ENCODE results near the gene ELL. TPM values are rescaled to one million over a fixed set of nuclear protein-coding genes. Genes with fewer than 3 reads are reported as not detected.

The ELL gene
- total and polyA plus RNA-seq, 9 of the 15 experiments (the other 6 are each of a cell fraction or from before 2014, with no cell fraction given) = 0.24 to 22.5 (median 4.1) TPM

- TF ChIP-seq SMAD4 (CRISPR knock-in tag; conservative IDR thresholded peaks at IDR 0.05) (peak; percentile 89), MYNN (IDR thresholded peaks at IDR 0.05) (no peak), MYNN (CRISPR knock-in tag; IDR thresholded peaks at IDR 0.05) (no peak), ZNF41 (CRISPR knock-in tag; conservative IDR thresholded peaks at IDR 0.05) (no peak), ZNF830 (CRISPR knock-in tag; IDR thresholded peaks at IDR 0.05) (no peak), BRF1 (IDR thresholded peaks at IDR 0.05; ENCODE audit: borderline replicate concordance, extremely low read depth, insufficient read length) (no peak), CUX1 (CRISPR knock-in tag; IDR thresholded peaks at IDR 0.05) (no peak), ZNF274 (IDR thresholded peaks at IDR 0.05; ENCODE audit: borderline replicate concordance, low read depth, low read length) (no peak), THRB (CRISPR knock-in tag; conservative IDR thresholded peaks at IDR 0.05) (peak; percentile 86), SMARCA5 (IDR thresholded peaks at IDR 0.05) (peak; percentile 11; the same call in 1 of the 2 replicates), ZNF507 (tag; conservative IDR thresholded peaks at IDR 0.05) (no peak)
- TF ChIP-seq, protein P1, sequence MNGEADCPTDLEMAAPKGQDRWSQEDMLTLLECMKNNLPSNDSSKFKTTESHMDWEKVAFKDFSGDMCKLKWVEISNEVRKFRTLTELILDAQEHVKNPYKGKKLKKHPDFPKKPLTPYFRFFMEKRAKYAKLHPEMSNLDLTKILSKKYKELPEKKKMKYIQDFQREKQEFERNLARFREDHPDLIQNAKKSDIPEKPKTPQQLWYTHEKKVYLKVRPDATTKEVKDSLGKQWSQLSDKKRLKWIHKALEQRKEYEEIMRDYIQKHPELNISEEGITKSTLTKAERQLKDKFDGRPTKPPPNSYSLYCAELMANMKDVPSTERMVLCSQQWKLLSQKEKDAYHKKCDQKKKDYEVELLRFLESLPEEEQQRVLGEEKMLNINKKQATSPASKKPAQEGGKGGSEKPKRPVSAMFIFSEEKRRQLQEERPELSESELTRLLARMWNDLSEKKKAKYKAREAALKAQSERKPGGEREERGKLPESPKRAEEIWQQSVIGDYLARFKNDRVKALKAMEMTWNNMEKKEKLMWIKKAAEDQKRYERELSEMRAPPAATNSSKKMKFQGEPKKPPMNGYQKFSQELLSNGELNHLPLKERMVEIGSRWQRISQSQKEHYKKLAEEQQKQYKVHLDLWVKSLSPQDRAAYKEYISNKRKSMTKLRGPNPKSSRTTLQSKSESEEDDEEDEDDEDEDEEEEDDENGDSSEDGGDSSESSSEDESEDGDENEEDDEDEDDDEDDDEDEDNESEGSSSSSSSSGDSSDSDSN (IDR thresholded peaks at IDR 0.05; ENCODE audit: borderline replicate concordance in 1 of 2, low read depth in 2 of 2, low read length in 2 of 2) = no peak
- TF ChIP-seq, protein P2, sequence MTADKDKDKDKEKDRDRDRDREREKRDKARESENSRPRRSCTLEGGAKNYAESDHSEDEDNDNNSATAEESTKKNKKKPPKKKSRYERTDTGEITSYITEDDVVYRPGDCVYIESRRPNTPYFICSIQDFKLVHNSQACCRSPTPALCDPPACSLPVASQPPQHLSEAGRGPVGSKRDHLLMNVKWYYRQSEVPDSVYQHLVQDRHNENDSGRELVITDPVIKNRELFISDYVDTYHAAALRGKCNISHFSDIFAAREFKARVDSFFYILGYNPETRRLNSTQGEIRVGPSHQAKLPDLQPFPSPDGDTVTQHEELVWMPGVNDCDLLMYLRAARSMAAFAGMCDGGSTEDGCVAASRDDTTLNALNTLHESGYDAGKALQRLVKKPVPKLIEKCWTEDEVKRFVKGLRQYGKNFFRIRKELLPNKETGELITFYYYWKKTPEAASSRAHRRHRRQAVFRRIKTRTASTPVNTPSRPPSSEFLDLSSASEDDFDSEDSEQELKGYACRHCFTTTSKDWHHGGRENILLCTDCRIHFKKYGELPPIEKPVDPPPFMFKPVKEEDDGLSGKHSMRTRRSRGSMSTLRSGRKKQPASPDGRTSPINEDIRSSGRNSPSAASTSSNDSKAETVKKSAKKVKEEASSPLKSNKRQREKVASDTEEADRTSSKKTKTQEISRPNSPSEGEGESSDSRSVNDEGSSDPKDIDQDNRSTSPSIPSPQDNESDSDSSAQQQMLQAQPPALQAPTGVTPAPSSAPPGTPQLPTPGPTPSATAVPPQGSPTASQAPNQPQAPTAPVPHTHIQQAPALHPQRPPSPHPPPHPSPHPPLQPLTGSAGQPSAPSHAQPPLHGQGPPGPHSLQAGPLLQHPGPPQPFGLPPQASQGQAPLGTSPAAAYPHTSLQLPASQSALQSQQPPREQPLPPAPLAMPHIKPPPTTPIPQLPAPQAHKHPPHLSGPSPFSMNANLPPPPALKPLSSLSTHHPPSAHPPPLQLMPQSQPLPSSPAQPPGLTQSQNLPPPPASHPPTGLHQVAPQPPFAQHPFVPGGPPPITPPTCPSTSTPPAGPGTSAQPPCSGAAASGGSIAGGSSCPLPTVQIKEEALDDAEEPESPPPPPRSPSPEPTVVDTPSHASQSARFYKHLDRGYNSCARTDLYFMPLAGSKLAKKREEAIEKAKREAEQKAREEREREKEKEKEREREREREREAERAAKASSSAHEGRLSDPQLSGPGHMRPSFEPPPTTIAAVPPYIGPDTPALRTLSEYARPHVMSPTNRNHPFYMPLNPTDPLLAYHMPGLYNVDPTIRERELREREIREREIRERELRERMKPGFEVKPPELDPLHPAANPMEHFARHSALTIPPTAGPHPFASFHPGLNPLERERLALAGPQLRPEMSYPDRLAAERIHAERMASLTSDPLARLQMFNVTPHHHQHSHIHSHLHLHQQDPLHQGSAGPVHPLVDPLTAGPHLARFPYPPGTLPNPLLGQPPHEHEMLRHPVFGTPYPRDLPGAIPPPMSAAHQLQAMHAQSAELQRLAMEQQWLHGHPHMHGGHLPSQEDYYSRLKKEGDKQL (CRISPR knock-in tag; IDR thresholded peaks at IDR 0.05; ENCODE audit: borderline replicate concordance) = no peak
Observed at GRCh38 chr19:18415178-18415867, 106.5 kb downstream of the ELL start (continued).
